GM21619 (cell line): ENCODE measurements around the gene C5orf58.

Experiments used
- ATAC-seq: cut with Tn5 transposase; IDR thresholded peaks from one replicate; pipeline ENCODE4 v1.9.1; 2021; ENCODE audit not compliant: unreplicated experiment

The C5orf58 gene

GRCh38 chr5:170278611-170279458, 46.0 kb downstream of the C5orf58 start:
- peak; percentile 89 for ATAC-seq

DNA sequence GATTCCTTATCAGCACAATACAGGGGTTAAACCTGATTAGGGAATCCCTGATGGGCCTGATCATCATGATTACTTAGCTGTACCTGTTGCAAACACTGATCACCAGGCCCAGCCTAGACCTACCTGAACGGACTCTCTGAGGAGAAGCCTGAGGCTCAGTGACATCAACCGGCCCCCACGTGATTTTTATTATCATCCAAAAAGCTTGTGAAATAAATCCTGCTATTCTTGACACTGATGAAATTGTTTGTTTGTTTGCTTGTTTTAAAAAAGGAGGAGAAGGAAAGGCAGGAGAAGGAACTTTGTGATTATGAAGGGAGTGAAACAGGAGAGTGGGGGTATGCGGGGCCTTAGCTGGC, 46.7 kb downstream of the C5orf58 start:
- no peak for ATAC-seq

GRCh38 chr5:170280011-170280493, 47.3 kb downstream of the C5orf58 start:
- no peak for ATAC-seq

DNA sequence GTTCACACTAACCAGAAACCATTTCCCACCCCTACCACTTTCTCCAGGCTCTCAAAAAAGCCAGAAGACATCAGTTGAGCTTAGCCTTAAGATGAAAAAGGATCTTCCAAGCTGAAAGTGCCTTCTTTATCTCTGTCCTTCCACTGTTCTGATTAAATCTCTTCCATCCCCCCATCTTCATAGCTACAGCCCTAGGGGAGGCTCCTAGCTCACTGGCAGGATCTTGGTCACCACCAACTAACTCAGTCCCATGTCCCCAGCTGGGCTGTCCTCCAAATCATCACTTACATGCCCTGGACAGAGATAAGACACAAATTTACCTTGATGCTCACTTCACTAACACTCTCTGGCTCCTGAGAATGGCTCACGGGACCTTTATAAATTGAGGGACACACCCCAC, 50.5 kb downstream of the C5orf58 start:
- ATAC-seq: no peak

GRCh38 chr5:170284231-170284630, 51.4 kb downstream of the C5orf58 start:
- ATAC-seq: no peak

DNA sequence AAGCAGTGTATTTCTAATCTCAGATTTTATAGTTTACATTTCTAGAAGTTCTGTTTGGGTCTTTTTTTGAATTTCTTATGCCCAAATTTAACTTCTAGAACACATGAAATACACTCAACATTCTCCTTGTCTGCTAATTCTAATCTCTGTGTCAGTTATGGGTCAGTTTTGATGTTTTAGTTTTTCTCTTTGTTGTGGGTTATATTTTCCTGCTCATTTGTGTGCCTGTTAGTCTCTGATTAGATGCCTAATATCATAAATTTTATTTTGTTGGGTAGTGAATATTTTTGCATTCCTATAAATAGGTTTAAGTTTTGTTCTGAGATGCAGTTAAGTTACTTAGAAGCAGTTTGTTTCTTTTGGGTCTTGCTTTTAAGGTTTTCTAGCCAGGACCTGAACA, 52.4 kb downstream of the C5orf58 start:
- no peak for ATAC-seq

GRCh38 chr5:170286386-170286925, 53.7 kb downstream of the C5orf58 start:
- ATAC-seq: no peak

DNA sequence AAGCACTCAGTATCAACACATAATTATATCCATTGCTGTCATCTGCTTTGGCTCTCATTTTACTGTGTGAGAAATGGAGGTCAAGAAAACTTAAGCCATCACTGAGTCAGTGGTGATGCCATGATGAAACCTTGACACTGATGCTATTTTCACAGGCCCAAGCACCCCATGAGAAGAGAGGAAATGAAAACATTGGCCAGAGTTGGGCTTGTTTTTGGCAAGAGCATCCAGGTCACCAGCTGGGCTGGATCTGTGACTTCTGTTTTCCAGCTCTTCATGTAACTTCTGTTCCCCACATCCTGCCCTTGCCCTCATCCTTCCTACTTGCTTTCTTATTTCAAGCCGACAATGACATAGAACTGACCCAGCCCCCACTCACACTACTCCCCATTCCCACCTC, 54.7 kb downstream of the C5orf58 start:
- ATAC-seq: no peak

- ATAC-seq: no peak
Measured at GRCh38 chr5:170288151-170288550, 55.4 kb downstream of the C5orf58 start.

DNA sequence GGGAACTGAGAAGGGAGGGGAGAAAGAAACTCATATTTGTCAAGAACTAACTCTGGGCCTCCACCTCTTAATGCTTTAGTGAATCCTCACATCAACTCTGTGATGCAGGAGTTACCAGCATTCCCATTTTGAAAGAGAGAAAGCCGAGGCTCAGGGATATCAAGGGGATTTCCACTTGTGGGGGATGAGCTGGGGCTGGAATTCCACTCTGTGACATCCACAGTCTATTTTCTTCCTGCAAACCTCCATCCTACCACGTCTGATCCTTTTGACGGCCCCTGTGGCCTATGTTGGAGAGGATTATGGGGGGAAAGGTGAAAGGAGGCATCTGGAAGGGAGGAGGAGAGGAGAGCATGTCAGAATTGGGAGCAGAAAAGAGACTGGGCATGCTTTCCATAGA, 55.8 kb downstream of the C5orf58 start:
- ATAC-seq: no peak

DNA sequence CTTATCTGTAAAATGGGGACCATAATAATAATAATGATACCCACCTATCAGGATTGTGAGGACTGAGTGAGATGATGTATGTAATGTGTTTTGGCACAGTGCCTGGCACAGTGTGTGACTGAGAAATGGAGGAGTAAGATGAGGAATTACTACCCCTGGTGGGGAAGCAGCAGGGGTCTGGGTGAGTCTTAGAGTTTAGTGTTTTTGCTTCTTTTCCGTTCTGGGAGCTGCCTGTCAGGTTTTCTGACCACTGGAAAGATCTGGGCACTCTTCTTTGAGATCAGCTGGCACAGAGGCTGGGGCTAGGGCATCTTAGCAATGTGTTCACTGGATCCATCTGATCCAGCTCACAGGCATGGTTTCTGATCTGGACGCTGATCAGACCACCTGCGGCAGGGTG, 56.3 kb downstream of the C5orf58 start:
- ATAC-seq: no peak

DNA sequence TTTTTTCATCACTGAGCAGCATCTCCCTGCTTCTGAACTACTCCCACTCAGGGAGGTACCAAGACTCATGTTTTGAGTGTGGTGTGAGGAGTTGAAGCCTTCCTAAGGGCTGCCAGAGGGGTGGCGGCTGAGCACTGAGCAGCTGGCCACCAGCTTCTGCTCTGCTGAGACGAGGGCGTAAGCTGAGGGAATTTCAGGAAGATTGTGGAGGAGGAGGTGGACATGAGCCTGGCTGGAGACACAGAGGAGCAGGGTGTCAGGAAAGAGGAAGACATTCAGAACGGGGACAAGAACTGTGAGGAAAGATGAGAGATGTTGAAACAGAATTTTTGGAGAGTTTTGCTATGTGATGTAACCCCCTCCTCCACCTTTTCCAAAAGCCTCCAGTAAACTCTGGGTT, 57.0 kb downstream of the C5orf58 start:
- no peak for ATAC-seq

DNA sequence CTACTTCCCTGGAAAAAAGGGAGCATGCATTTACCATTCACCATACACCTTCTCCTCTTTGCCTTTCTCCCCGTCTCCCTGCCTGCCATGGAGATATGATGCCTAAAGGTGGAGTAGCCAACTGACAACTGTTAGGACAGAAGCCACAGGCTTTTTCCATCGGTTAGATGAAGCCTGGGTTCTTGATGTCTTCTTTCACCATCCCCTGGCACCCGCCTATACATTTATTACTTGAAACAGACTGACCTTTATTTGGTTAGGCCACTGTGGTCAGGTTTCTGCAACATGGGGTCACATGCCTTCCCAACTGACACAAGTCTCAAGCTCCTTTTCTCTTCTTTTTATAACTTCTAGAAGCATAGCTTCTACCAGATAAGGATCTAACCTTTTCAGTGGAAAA, 57.7 kb downstream of the C5orf58 start:
- ATAC-seq: no peak

GRCh38 chr5:170292179-170293104, 59.7 kb downstream of the C5orf58 start:
- no peak for ATAC-seq

- peak; percentile 76 for ATAC-seq
Measured at GRCh38 chr5:170293273-170293672, 60.5 kb downstream of the C5orf58 start.

DNA sequence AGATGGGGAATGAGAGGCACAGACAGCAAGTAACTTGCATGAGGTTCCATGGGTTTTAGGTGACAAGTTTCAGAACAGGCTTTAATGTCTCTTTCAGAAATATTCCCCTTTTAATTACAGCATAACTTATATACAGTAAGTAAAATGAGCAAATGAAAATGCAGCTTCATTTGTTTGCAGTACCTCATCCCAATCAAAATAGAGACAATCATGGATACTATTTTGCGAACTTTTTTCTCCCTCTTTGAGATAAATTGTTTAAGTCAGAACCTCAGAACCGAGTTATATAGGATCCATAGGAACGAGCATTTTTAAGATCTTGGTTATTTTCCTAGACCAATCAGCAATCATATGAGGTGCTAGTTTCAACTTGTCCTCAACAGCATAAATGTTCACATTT, 61.3 kb downstream of the C5orf58 start:
- ATAC-seq: no peak

GRCh38 chr5:170294556-170294955, 61.8 kb downstream of the C5orf58 start:
- ATAC-seq: no peak
